MM.1S (cell line): ENCODE measurements around the gene DNAH8.

Experiments
- DNase-seq: peaks from one replicate; pipeline ENCODE4 v3.0.0-alpha.2; 2015
- H2AFZ ChIP-seq: fragments of 300-600 bp; sonication (generic); 2 replicates; pipeline ENCODE4 v1.6.0; 2016; ENCODE audit warnings: antibody characterized with exemption, low read length
- H3F3A ChIP-seq: fragments of 300-600 bp; sonication (generic); 2 replicates; pipeline ENCODE4 v1.6.1; 2016; ENCODE audit warnings: mild to moderate bottlenecking, antibody characterized with exemption, low read length, moderate library complexity, mixed read lengths; ENCODE audit not compliant: insufficient read depth
- H3K27ac ChIP-seq: fragments of 300-600 bp; sonication (generic); 2 replicates; pipeline ENCODE4 v1.5.1; 2016; ENCODE audit warnings: mild to moderate bottlenecking, low read length
- H3K27me3 ChIP-seq: fragments of 300-600 bp; sonication (generic); replicated peaks from 2 replicates; pipeline ENCODE4 v1.6.0; 2016; ENCODE audit warnings: low read length; ENCODE audit not compliant: insufficient read depth
- H3K36me3 ChIP-seq: fragments of 300-600 bp; sonication (generic); replicated peaks from 2 replicates; pipeline ENCODE4 v1.6.1; 2016; ENCODE audit warnings: mild to moderate bottlenecking, low read length, mixed read lengths; ENCODE audit not compliant: insufficient read depth
- H3K4me1 ChIP-seq: fragments of 300-600 bp; sonication (generic); 2 replicates; pipeline ENCODE4 v1.6.1; 2016; ENCODE audit warnings: low read length, mixed read lengths
- H3K4me2 ChIP-seq: fragments of 300-600 bp; sonication (generic); 2 replicates; pipeline ENCODE4 v1.6.0; 2016; ENCODE audit warnings: low read depth, low read length
- H3K4me3 ChIP-seq: fragments of 300-600 bp; sonication (generic); 2 replicates; pipeline ENCODE4 v1.5.1; 2016; ENCODE audit warnings: low read length, mixed read lengths
- H3K79me2 ChIP-seq: fragments of 300-600 bp; sonication (generic); 2 replicates; pipeline ENCODE4 v1.6.1; 2016; ENCODE audit warnings: mixed run types, low read length, mixed read lengths
- H3K9ac ChIP-seq: fragments of 300-600 bp; sonication (generic); 2 replicates; pipeline ENCODE4 v1.6.1; 2016; ENCODE audit warnings: low read length, mixed read lengths
- H3K9me2 ChIP-seq: fragments of 300-600 bp; sonication (generic); replicated peaks from 2 replicates; pipeline ENCODE4 v1.6.1; 2016; ENCODE audit warnings: mild to moderate bottlenecking, low read length, mixed read lengths; ENCODE audit not compliant: insufficient read depth
- H3K9me3 ChIP-seq: fragments of 300-600 bp; sonication (generic); replicated peaks from 2 replicates; pipeline ENCODE4 v1.6.1; 2016; ENCODE audit warnings: mild to moderate bottlenecking, low read length, mixed read lengths; ENCODE audit not compliant: insufficient read depth
- H4K20me1 ChIP-seq: fragments of 300-600 bp; sonication (generic); 2 replicates; pipeline ENCODE4 v1.6.1; 2016; ENCODE audit warnings: mild to moderate bottlenecking, low read length, moderate library complexity, mixed read lengths; ENCODE audit not compliant: insufficient read depth
- EZH2 ChIP-seq: fragments of 300-600 bp; sonication (generic); optimal IDR thresholded peaks from 2 replicates; pipeline ENCODE3; 2017; ENCODE audit warnings: low read depth, mild to moderate bottlenecking, antibody characterized with exemption, low read length, mixed read lengths
- EZH2phosphoT487 ChIP-seq: fragments of 300-600 bp; sonication (generic); IDR thresholded peaks from 2 replicates; pipeline ENCODE4 v1.6.1; 2018; ENCODE audit warnings: antibody characterized with exemption, low read length
- TF ChIP-seq, protein P1 (sequence below): fragments of 300-600 bp; sonication (generic); IDR thresholded peaks from 2 replicates; pipeline ENCODE4 v1.5.1; 2016; ENCODE audit warnings: antibody characterized with exemption, low read length, mixed read lengths

Gene DNAH8

DNA sequence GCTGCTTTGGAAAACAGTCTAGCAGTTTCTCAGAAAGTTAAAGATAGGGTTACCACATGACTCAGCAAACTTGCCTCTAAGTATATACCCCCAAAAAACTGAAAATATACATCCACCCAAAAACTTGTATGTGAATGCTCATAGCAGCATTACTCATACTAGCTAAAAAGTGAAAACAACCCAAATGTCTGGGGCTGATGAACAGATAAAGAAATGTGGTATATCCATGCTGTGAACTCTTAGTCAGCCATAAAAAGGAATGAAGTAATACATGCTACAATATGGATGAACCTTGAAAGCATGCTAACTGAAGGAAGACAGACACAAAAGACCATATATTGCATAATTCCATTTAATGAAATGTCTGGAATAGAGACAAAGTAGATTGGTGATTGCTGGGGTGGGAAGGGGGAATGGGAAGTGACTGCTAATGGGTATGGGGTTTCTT lies 253.6 kb downstream of the DNAH8 start:
- H3K9me3 ChIP-seq, result no peaks in the 10 kb centered on the region
- no peak overlapping the region for H2AFZ ChIP-seq
- H3K4me1 ChIP-seq, result no peaks in the 10 kb centered on the region
- H3K27me3 ChIP-seq, result no peaks in the 10 kb centered on the region
- H4K20me1 ChIP-seq, result no peaks in the 10 kb centered on the region
- no peaks in the 10 kb centered on the region for H3K36me3 ChIP-seq
- DNase-seq, result no peak
- no peaks in the 10 kb centered on the region for H3K79me2 ChIP-seq
- H3K4me3 ChIP-seq, result no peak overlapping the region
- no peak overlapping the region for H3K9ac ChIP-seq
- H3K4me2 ChIP-seq, result no peak overlapping the region
- H3K27ac ChIP-seq, result no peak overlapping the region
- H3K9me2 ChIP-seq, result no peaks in the 10 kb centered on the region
- no peaks in the 10 kb centered on the region for H3F3A ChIP-seq
- TF ChIP-seq, protein P1, sequence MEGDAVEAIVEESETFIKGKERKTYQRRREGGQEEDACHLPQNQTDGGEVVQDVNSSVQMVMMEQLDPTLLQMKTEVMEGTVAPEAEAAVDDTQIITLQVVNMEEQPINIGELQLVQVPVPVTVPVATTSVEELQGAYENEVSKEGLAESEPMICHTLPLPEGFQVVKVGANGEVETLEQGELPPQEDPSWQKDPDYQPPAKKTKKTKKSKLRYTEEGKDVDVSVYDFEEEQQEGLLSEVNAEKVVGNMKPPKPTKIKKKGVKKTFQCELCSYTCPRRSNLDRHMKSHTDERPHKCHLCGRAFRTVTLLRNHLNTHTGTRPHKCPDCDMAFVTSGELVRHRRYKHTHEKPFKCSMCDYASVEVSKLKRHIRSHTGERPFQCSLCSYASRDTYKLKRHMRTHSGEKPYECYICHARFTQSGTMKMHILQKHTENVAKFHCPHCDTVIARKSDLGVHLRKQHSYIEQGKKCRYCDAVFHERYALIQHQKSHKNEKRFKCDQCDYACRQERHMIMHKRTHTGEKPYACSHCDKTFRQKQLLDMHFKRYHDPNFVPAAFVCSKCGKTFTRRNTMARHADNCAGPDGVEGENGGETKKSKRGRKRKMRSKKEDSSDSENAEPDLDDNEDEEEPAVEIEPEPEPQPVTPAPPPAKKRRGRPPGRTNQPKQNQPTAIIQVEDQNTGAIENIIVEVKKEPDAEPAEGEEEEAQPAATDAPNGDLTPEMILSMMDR, result no peak
- TF ChIP-seq EZH2 (no peak), EZH2phosphoT487 (no peak)

DNA sequence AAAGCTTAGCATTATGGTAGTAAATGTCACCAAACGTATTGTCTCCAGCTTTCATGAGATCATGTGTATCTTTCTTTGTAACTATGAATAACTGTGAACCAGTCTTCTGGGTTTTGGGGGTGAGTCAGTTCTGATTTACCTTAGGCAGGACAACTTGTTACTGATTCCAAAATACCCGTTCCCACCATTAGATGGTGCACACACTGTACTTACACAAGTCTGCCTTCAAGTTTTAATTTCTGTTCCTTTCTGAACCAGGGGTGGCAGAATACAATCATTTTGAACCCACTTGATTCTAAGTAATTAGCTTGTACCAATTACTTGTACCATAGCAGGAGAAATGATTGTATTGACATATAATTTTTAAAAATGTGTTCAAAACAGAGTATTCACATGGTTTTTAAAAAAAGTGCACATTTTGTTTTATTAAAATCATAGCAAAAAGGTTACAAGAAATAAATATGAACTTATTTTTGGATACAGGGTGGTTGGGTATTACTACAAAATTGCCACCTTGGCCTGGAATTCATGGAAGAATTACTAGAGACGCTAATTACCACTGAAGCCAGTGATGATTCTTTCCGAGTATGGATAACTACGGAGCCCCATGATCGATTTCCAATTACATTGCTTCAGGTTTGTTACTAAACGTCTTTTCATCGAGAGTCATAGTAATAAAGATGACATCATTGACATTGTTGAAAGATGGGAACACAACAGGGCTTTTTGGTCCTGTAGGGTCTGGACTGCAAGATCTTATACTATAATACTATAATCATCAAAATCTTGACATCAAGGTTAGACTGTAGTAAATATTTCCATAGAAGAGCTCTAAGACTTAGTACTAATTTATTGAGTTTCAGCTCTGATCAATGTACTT lies 258.3 kb downstream of the DNAH8 start:
- Histone ChIP-seq H4K20me1 (no peaks in the 10 kb centered on the region), H3K36me3 (no peaks in the 10 kb centered on the region), H3K4me3 (no peak overlapping the region), H3F3A (no peaks in the 10 kb centered on the region), H2AFZ (no peak overlapping the region), H3K9ac (no peak overlapping the region), H3K4me2 (no peak overlapping the region), H3K27me3 (no peaks in the 10 kb centered on the region), H3K9me2 (no peaks in the 10 kb centered on the region), H3K79me2 (no peaks in the 10 kb centered on the region), H3K27ac (no peak overlapping the region), H3K9me3 (no peaks in the 10 kb centered on the region), H3K4me1 (no peaks in the 10 kb centered on the region)
- no peak for TF ChIP-seq EZH2phosphoT487
- TF ChIP-seq, protein P1, result peak; percentile 61
- peak; percentile 67 for DNase-seq

- H3K9ac ChIP-seq, result no peak overlapping the region
- H2AFZ ChIP-seq, result no peak overlapping the region
- no peaks in the 10 kb centered on the region for H3K27me3 ChIP-seq
- no peak overlapping the region for H3K4me2 ChIP-seq
- DNase-seq, result no peak
- H4K20me1 ChIP-seq, result no peaks in the 10 kb centered on the region
- no peak for TF ChIP-seq EZH2
- no peak for TF ChIP-seq EZH2phosphoT487
- TF ChIP-seq, protein P1, result no peak
- no peaks in the 10 kb centered on the region for H3K9me3 ChIP-seq
- no peaks in the 10 kb centered on the region for H3K4me1 ChIP-seq
- H3K4me3 ChIP-seq, result no peak overlapping the region
- no peaks in the 10 kb centered on the region for H3K36me3 ChIP-seq
- H3K9me2 ChIP-seq, result no peaks in the 10 kb centered on the region
- no peaks in the 10 kb centered on the region for H3K79me2 ChIP-seq
- H3K27ac ChIP-seq, result no peak overlapping the region
- no peaks in the 10 kb centered on the region for H3F3A ChIP-seq
Observed at GRCh38 chr6:38974389-38975151, 259.5 kb downstream of the DNAH8 start.
